Measurements from ENCODE around the gene IDE.

Gene IDE

GRCh38 chr10:92420546-92421275, 153.2 kb downstream of the IDE start:
- no peaks in the 10 kb centered on the region for H3K9me2 ChIP-seq (replicated peaks; ENCODE audit: low read depth, low read length)
- no peak overlapping the region for H2AFZ ChIP-seq (ENCODE audit: low read length)
- H3K9ac ChIP-seq (ENCODE audit: low read depth, low read length, poor library complexity, severe bottlenecking): no peak overlapping the region
- TF ChIP-seq CTCF (conservative IDR thresholded peaks at IDR 0.05; ENCODE audit: low read length) (no peak), EZH2phosphoT487 (IDR thresholded peaks at IDR 0.05; ENCODE audit: borderline replicate concordance) (no peak)
- H3F3A ChIP-seq (ENCODE audit: low read depth): no peaks in the 10 kb centered on the region
- H3K36me3 ChIP-seq (ENCODE audit: insufficient read depth, low read length): no peaks in the 10 kb centered on the region
- no peaks in the 10 kb centered on the region for H3K4me1 ChIP-seq (ENCODE audit: insufficient read depth, low read length, poor library complexity, severe bottlenecking)
- no peaks in the 10 kb centered on the region for H3K27me3 ChIP-seq (ENCODE audit: insufficient read depth, low read length, poor library complexity, severe bottlenecking)
- no peak overlapping the region for H3K4me3 ChIP-seq (ENCODE audit: low read length, poor library complexity, severe bottlenecking)
- no peaks in the 10 kb centered on the region for H3K9me3 ChIP-seq (ENCODE audit: insufficient read depth, low read depth, low read length)
- H3K4me2 ChIP-seq (ENCODE audit: low read depth, low read length, poor library complexity, severe bottlenecking): no peak overlapping the region
- H3K79me2 ChIP-seq (ENCODE audit: insufficient read depth, low read length): no peaks in the 10 kb centered on the region
- no peaks in the 10 kb centered on the region for H4K20me1 ChIP-seq (ENCODE audit: insufficient read depth, low read length, poor library complexity, severe bottlenecking)

DNA sequence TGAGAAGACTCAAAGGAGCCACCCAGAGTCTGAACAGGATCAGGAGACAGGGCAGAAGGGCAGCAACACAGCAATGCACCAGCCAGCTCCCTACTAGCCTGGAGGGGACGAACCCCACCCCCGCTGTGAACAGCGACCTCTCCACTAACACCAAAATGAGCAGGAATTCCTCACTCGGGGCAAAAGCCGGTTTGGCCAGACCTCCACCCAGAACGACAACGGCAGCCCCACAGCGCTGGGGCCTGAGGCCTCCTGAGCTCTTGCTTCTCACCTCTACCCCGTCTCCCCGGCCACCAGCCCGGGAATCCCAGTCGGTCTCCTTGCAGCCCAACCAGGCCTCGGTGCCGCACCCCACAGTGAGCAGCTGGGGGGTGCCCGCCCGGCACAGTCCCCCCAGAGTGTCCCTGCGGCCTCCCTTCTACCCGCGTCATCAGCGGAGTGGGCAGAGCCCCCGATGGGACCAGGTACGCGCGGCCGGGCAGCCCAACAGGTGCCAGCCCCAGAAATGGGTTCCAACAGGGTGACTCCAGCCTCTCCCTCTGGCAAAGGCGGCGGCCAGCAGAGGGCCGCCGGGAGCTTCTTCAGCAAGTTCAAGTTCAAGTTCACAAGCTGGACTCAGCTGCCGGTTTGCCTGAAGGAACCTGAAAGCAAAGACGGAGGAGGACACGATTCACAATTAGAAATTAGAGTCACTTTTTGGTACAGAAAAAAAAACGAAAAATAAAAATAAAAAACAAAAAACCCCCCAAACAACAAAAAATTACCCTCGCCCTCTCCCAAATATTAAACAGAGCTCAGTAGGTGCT, 153.9 kb downstream of the IDE start:
- no peaks in the 10 kb centered on the region for H3K9me3 ChIP-seq (ENCODE audit: insufficient read depth, low read depth, low read length)
- no peak for TF ChIP-seq CTCF (conservative IDR thresholded peaks at IDR 0.05; ENCODE audit: low read length)
- TF ChIP-seq EZH2phosphoT487 (IDR thresholded peaks at IDR 0.05; ENCODE audit: borderline replicate concordance): no peak
- H3K4me3 ChIP-seq (ENCODE audit: low read length, poor library complexity, severe bottlenecking): no peak overlapping the region
- no peak overlapping the region for H2AFZ ChIP-seq (ENCODE audit: low read length)
- H3K9ac ChIP-seq (ENCODE audit: low read depth, low read length, poor library complexity, severe bottlenecking): no peak overlapping the region
- no peaks in the 10 kb centered on the region for H3K27me3 ChIP-seq (ENCODE audit: insufficient read depth, low read length, poor library complexity, severe bottlenecking)
- H3K4me1 ChIP-seq (ENCODE audit: insufficient read depth, low read length, poor library complexity, severe bottlenecking): no peaks in the 10 kb centered on the region
- H3K9me2 ChIP-seq (replicated peaks; ENCODE audit: low read depth, low read length): no peaks in the 10 kb centered on the region
- H3K36me3 ChIP-seq (ENCODE audit: insufficient read depth, low read length): no peaks in the 10 kb centered on the region
- H3K79me2 ChIP-seq (ENCODE audit: insufficient read depth, low read length): no peaks in the 10 kb centered on the region
- no peaks in the 10 kb centered on the region for H3F3A ChIP-seq (ENCODE audit: low read depth)
- no peak overlapping the region for H3K4me2 ChIP-seq (ENCODE audit: low read depth, low read length, poor library complexity, severe bottlenecking)
- no peaks in the 10 kb centered on the region for H4K20me1 ChIP-seq (ENCODE audit: insufficient read depth, low read length, poor library complexity, severe bottlenecking)

- no peaks in the 10 kb centered on the region for H3K9me2 ChIP-seq (replicated peaks; ENCODE audit: low read depth, low read length)
- H3K4me3 ChIP-seq (ENCODE audit: low read length, poor library complexity, severe bottlenecking): no peak overlapping the region
- H3K4me1 ChIP-seq (ENCODE audit: insufficient read depth, low read length, poor library complexity, severe bottlenecking): no peaks in the 10 kb centered on the region
- no peak overlapping the region for H3K9ac ChIP-seq (ENCODE audit: low read depth, low read length, poor library complexity, severe bottlenecking)
- H3F3A ChIP-seq (ENCODE audit: low read depth): no peaks in the 10 kb centered on the region
- no peak overlapping the region for H2AFZ ChIP-seq (ENCODE audit: low read length)
- TF ChIP-seq EZH2phosphoT487 (IDR thresholded peaks at IDR 0.05; ENCODE audit: borderline replicate concordance) (no peak), CTCF (conservative IDR thresholded peaks at IDR 0.05; ENCODE audit: low read length) (no peak)
- no peaks in the 10 kb centered on the region for H3K79me2 ChIP-seq (ENCODE audit: insufficient read depth, low read length)
- no peaks in the 10 kb centered on the region for H3K36me3 ChIP-seq (ENCODE audit: insufficient read depth, low read length)
- no peaks in the 10 kb centered on the region for H3K9me3 ChIP-seq (ENCODE audit: insufficient read depth, low read depth, low read length)
- H3K27me3 ChIP-seq (ENCODE audit: insufficient read depth, low read length, poor library complexity, severe bottlenecking): no peaks in the 10 kb centered on the region
- H3K4me2 ChIP-seq (ENCODE audit: low read depth, low read length, poor library complexity, severe bottlenecking): no peak overlapping the region
- H4K20me1 ChIP-seq (ENCODE audit: insufficient read depth, low read length, poor library complexity, severe bottlenecking): no peaks in the 10 kb centered on the region
These were observed 155.0 kb downstream of the IDE start for GRCh38 chr10:92418891-92419290.
